HFFc6 (cell line): ENCODE results near the gene MED27. TPM values are rescaled to one million over a fixed set of nuclear protein-coding genes. Genes with fewer than 3 reads are reported as not detected.

Experiments used
- DNase-seq: peaks from one replicate; pipeline ENCODE4 v3.0.0-alpha.2; 2018
- H3K27ac Mint-ChIP-seq: 2 replicates; pipeline ENCODE4 v1.8.0; 2020; ENCODE audit warnings: mild to moderate bottlenecking, mixed read lengths
- H3K27me3 Mint-ChIP-seq: 2 replicates; pipeline ENCODE4 v1.8.0; 2021; ENCODE audit warnings: mild to moderate bottlenecking, moderate library complexity, mixed read lengths; ENCODE audit not compliant: insufficient read depth
- H3K36me3 Mint-ChIP-seq: 2 replicates; pipeline ENCODE4 v1.8.0; 2021; ENCODE audit warnings: low read depth, mixed read lengths
- H3K4me1 Mint-ChIP-seq: 2 replicates; pipeline ENCODE4 v1.8.0; 2020; ENCODE audit warnings: low read depth, mixed read lengths
- H3K4me3 Mint-ChIP-seq: 2 replicates; pipeline ENCODE4 v1.8.0; 2020; ENCODE audit warnings: mild to moderate bottlenecking, moderate library complexity, mixed read lengths
- H3K9me3 Mint-ChIP-seq: 2 replicates; pipeline ENCODE4 v1.8.0; 2020; ENCODE audit warnings: mild to moderate bottlenecking, mixed read lengths
- total RNA-seq, 6 experiments: library from RNA; stranded (reverse); fragmentation: NEBNext Ultra II Directional; extraction: Animal tissue kit (Norgen Biotek cat#: 25700); gene quantifications; 2 replicates in 1 of 6; 3 replicates in 5 of 6; pipeline ENCODE4 v1.2.3, GENCODE V29; 2021
- TF ChIP-seq, protein P1 (sequence below): fragments of 200-600 bp; sonication (generic); IDR thresholded peaks from 2 replicates; pipeline ENCODE4 v1.5.0; 2021; ENCODE audit warnings: antibody characterized with exemption, mild to moderate bottlenecking

The MED27 gene
- total RNA-seq, 6 experiments from 2014 or later = 30.2 to 37.7 (median 32.7) TPM

DNA sequence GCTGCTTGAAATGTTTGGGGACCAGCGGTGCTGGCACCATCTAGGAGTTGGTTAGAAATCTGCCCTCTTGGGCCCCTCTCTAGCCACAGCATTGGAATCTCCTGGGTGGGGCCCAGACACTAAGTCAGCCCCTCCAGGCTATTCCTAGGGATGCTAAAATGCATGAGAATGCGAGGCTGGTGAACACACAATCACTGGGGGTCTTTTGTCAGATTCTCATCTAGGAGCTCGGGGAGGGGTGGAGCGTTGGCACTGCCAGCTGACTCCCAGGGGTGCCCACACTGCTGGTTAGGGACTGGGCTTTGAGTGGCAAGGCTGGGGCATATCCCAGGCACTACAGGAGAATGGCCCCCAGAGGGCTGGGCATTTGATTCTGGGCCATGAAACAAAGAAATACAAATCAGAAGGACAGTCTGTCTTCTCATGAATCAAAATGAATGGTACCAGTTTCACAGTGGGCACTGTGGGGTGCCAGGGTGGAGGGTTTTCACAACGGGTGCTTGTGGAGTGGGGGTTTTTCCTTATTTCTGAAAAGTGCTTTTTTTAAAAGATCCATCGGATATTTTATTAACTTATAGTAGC, 212.0 kb downstream of the MED27 start:
- Mint-ChIP-seq H3K27me3 (peaks cover 1% of the 10 kb centered on the region), H3K9me3 (no peaks in the 10 kb centered on the region), H3K4me3 (no peak overlapping the region), H3K27ac (no peak overlapping the region), H3K4me1 (no peaks in the 10 kb centered on the region), H3K36me3 (no peaks in the 10 kb centered on the region; the same call in 1 of the 2 replicates)
- DNase-seq = no peak
- TF ChIP-seq, protein P1, sequence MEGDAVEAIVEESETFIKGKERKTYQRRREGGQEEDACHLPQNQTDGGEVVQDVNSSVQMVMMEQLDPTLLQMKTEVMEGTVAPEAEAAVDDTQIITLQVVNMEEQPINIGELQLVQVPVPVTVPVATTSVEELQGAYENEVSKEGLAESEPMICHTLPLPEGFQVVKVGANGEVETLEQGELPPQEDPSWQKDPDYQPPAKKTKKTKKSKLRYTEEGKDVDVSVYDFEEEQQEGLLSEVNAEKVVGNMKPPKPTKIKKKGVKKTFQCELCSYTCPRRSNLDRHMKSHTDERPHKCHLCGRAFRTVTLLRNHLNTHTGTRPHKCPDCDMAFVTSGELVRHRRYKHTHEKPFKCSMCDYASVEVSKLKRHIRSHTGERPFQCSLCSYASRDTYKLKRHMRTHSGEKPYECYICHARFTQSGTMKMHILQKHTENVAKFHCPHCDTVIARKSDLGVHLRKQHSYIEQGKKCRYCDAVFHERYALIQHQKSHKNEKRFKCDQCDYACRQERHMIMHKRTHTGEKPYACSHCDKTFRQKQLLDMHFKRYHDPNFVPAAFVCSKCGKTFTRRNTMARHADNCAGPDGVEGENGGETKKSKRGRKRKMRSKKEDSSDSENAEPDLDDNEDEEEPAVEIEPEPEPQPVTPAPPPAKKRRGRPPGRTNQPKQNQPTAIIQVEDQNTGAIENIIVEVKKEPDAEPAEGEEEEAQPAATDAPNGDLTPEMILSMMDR = no peak

DNA sequence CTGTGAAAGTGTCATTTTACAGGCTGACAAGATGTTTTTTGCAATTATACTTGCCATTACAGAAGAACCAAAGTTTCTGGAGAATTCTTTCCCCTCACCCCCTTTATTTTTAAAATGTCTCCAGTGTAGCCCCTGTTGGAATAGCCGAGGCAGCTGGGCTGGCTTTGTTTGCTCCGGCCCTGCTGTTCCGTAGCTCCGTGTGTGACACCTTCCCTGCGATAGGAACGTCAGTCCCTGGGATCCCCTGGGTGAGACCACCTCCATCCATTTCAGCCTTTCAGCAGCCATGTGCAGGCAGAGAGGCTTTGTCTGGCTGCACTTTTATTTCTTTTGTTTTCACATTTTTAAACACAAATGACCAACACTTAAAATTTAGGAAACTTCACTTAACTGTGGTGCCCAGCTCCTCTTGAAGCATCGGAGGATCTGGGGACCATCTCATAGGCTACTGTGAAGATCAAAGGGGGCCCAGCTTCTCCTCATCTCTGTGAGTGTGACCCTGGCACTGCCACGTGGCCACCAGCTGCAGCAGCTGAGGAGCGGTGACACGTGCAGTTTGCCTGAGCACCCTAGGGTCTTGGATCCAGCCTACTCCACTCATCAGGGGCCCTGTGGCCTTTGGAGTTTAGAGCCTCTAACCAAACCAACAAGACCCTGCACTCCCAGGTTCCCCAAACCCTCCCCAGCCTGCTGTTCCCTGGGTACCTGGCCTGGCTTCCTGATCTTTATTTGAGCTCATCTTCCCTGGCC, 214.0 kb downstream of the MED27 start:
- H3K4me3 Mint-ChIP-seq = no peak overlapping the region
- peaks cover 4% of the 10 kb centered on the region for H3K36me3 Mint-ChIP-seq
- peaks cover 1% of the 10 kb centered on the region for H3K27me3 Mint-ChIP-seq
- no peak overlapping the region for H3K27ac Mint-ChIP-seq
- H3K4me1 Mint-ChIP-seq = no peaks in the 10 kb centered on the region
- no peak for DNase-seq
- H3K9me3 Mint-ChIP-seq = no peaks in the 10 kb centered on the region
- TF ChIP-seq, protein P1 = no peak

DNA sequence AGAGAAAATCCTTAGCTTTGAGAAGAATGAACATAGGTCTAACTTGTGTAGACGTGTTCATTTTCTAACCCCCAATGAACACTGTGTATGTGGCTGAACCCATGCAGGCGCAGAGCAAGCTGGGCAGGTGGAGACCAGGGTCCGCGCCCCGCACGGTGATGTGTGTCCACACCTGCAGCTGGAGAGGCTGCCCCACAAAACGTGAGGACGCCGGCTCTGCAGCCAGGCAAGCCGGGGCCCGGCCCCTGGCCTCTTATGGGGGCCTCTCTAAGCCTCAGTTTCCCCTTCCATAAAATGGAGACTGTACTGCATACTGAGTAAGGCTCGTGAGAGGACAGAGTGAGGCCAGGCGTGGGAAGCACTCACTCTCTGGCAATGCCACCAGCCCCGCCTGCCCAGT, 215.1 kb downstream of the MED27 start:
- no peak overlapping the region for H3K4me3 Mint-ChIP-seq
- peaks cover 15% of the 10 kb centered on the region for H3K36me3 Mint-ChIP-seq
- TF ChIP-seq, protein P1 = no peak
- no peak for DNase-seq
- peaks cover 1% of the 10 kb centered on the region for H3K27me3 Mint-ChIP-seq
- no peaks in the 10 kb centered on the region for H3K9me3 Mint-ChIP-seq
- H3K27ac Mint-ChIP-seq = no peak overlapping the region
- H3K4me1 Mint-ChIP-seq = no peaks in the 10 kb centered on the region

DNA sequence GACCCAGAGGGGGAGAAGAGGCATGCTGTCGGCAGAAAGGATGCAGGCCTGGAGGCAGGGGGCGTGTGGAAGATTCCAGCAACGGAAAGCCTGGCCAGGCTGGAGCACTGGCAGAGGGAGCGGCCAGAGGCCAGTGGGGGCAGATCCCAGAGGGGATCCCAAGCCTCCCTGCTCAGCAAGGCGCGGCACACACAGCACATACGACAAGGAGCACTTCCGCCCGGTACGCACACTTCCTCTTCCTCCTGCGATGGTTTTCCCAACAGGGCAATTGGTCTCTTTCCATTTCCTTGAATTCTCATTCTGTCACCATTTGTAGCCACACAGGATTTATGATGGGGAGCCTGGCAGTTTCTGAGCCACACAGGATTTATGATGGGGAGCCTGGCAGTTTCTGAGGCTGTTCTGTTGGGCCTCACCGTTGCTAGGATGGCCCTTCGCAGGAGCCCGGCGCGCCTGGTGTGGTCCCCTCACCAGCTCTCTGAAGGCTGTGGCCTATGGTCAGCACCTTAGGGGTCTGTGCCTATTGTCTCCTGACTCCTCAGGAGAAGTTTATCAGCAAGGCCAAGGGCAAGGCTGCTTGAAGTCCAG, 216.3 kb downstream of the MED27 start:
- DNase-seq = no peak
- TF ChIP-seq, protein P1 = no peak
- Mint-ChIP-seq H3K9me3 (no peaks in the 10 kb centered on the region), H3K36me3 (peaks cover 16% of the 10 kb centered on the region), H3K4me3 (no peak overlapping the region), H3K27me3 (peaks cover 1% of the 10 kb centered on the region), H3K27ac (no peak overlapping the region), H3K4me1 (no peaks in the 10 kb centered on the region)

DNA sequence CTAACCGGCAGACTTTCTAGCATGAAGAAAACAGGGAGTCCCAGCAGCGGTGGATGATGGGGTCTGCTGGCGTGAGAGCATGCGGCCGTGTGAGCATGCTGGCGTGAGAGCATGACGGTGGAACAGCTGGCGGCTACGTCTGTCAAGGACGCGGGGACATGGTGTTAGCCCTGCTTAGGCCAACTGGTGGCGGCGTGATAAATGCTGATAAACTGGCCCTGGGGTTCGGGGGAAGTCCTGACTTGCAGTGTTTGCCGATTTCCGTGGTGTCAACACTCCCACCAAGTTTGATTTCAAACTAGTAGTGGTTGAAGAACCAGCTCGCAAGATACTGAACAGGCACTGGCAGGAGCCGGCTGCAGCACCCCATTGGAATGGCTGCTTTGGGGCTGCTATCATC, 217.4 kb downstream of the MED27 start:
- no peak overlapping the region for H3K27ac Mint-ChIP-seq
- DNase-seq = no peak
- TF ChIP-seq, protein P1 = no peak
- H3K27me3 Mint-ChIP-seq = no peaks in the 10 kb centered on the region; the same call in none of the 2 replicates
- no peak overlapping the region for H3K4me3 Mint-ChIP-seq
- peaks cover 16% of the 10 kb centered on the region for H3K36me3 Mint-ChIP-seq
- no peaks in the 10 kb centered on the region for H3K9me3 Mint-ChIP-seq
- H3K4me1 Mint-ChIP-seq = no peaks in the 10 kb centered on the region
